ENCODE measurements around the gene KRTAP17-1.

Gene KRTAP17-1

GRCh38 chr17:41325611-41326010 lies 10.1 kb upstream of the KRTAP17-1 start:
- Histone ChIP-seq H3K27me3 (ENCODE audit: insufficient read depth, poor library complexity, severe bottlenecking) (no peaks in the 10 kb centered on the region), H3K4me3 (replicated peaks; ENCODE audit: insufficient read depth, low read length) (no peak overlapping the region), H3K27ac (replicated peaks) (no peak overlapping the region)
- TF ChIP-seq REST (IDR thresholded peaks at IDR 0.05; ENCODE audit: insufficient replicate concordance, low read depth) (no peak), CTCF (IDR thresholded peaks at IDR 0.05; ENCODE audit: insufficient read depth, low read length) (no peak), SPI1 (IDR thresholded peaks at IDR 0.05; ENCODE audit: borderline replicate concordance, low read depth) (no peak), POLR2AphosphoS5 (IDR thresholded peaks at IDR 0.05; ENCODE audit: low read depth) (no peak), GABPA (IDR thresholded peaks at IDR 0.05; ENCODE audit: low read depth) (no peak)
- no peak for DNase-seq (ENCODE audit: low read depth in 1 of 2, low spot score in 1 of 2)

DNA sequence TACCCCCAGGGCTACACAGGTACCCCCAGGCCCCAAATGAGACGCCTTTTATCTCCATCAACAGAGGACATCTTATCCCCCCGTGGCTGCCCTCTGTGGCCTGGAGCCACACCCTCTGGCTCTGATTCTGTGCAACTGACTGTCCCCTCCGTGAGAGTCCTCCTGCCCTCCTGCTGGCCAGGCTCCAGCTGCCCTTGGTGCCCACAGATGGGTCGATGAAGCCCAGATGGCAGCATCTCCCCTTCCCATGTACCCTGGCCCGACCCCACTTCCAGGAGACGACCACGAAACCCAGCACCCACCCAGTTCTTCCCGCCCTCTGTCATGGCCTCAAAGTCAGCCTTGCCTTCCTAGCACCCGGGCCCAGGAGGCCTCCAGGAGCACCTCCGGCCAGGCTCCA lies 9.6 kb upstream of the KRTAP17-1 start:
- H3K27ac ChIP-seq (replicated peaks), result no peak overlapping the region
- H3K4me3 ChIP-seq (replicated peaks; ENCODE audit: insufficient read depth, low read length), result no peak overlapping the region
- TF ChIP-seq GABPA (IDR thresholded peaks at IDR 0.05; ENCODE audit: low read depth) (no peak), SPI1 (IDR thresholded peaks at IDR 0.05; ENCODE audit: borderline replicate concordance, low read depth) (no peak), REST (IDR thresholded peaks at IDR 0.05; ENCODE audit: insufficient replicate concordance, low read depth) (no peak), POLR2AphosphoS5 (IDR thresholded peaks at IDR 0.05; ENCODE audit: low read depth) (no peak), CTCF (IDR thresholded peaks at IDR 0.05; ENCODE audit: insufficient read depth, low read length) (no peak)
- H3K27me3 ChIP-seq (ENCODE audit: insufficient read depth, poor library complexity, severe bottlenecking), result no peaks in the 10 kb centered on the region
- DNase-seq (ENCODE audit: low read depth in 1 of 2, low spot score in 1 of 2), result no peak

- Histone ChIP-seq H3K27me3 (ENCODE audit: insufficient read depth, poor library complexity, severe bottlenecking) (no peaks in the 10 kb centered on the region), H3K4me3 (replicated peaks; ENCODE audit: insufficient read depth, low read length) (no peak overlapping the region), H3K27ac (replicated peaks) (no peak overlapping the region)
- DNase-seq (ENCODE audit: low read depth in 1 of 2, low spot score in 1 of 2), result no peak
- TF ChIP-seq REST (IDR thresholded peaks at IDR 0.05; ENCODE audit: insufficient replicate concordance, low read depth) (no peak), POLR2AphosphoS5 (IDR thresholded peaks at IDR 0.05; ENCODE audit: low read depth) (no peak), CTCF (IDR thresholded peaks at IDR 0.05; ENCODE audit: insufficient read depth, low read length) (no peak), SPI1 (IDR thresholded peaks at IDR 0.05; ENCODE audit: borderline replicate concordance, low read depth) (no peak), GABPA (IDR thresholded peaks at IDR 0.05; ENCODE audit: low read depth) (no peak)
These were observed 8.9 kb upstream of the KRTAP17-1 start for GRCh38 chr17:41324180-41325075.

All from HL-60 (cell line).